Heart right ventricle (tissue), 16 donors: ENCODE measurements around the gene PPP1R2B. TPM values are rescaled to one million over a fixed set of nuclear protein-coding genes. Genes with fewer than 3 reads are reported as not detected.

Experiments used
- ATAC-seq, 8 donors: fragments of 200-7000 bp; cut with Tn5 transposase; one replicate each; pipeline ENCODE4 v1.9.1; 2020; ENCODE audit warnings: mild to moderate bottlenecking in 8 of 8, moderate library complexity in 8 of 8, moderate number of reproducible peaks in 1 of 8
- DNase-seq, 2 donors: peaks; one replicate each; pipeline ENCODE4 v3.0.0-alpha.2; 2020
- H3K27ac ChIP-seq, 10 donors: fragments of 200-600 bp; sonication (generic) in 2 of 10; one replicate each; pipeline versions ENCODE4 v1.5.0 to v1.8.0; 2020 to 2022; ENCODE audit warnings: mild to moderate bottlenecking in 3 of 10
- H3K27me3 ChIP-seq, 7 donors: fragments of 200-600 bp; one replicate each; pipeline ENCODE4 v1.8.0; 2021 to 2022; ENCODE audit warnings: mild to moderate bottlenecking in 2 of 7
- H3K36me3 ChIP-seq, 9 donors: fragments of 200-600 bp; sonication (generic) in 1 of 9; one replicate each; pipeline versions ENCODE4 v1.5.0 to v1.8.0; 2020 to 2022; ENCODE audit warnings: mild to moderate bottlenecking in 2 of 9
- H3K4me1 ChIP-seq, 9 donors: fragments of 200-600 bp; sonication (generic) in 1 of 9; one replicate each; pipeline versions ENCODE4 v1.5.0 to v1.8.0; 2020 to 2022; ENCODE audit warnings: mild to moderate bottlenecking in 4 of 9
- H3K4me3 ChIP-seq, 10 donors: fragments of 200-600 bp; sonication (generic) in 2 of 10; one replicate each; pipeline versions ENCODE4 v1.5.0 to v1.8.0; 2020 to 2022; ENCODE audit warnings: mild to moderate bottlenecking in 7 of 10, moderate library complexity in 2 of 10
- H3K9me3 ChIP-seq, 11 donors: fragments of 200-600 bp in 10 of 11; sonication (generic) in 2 of 11; one replicate each; pipeline versions ENCODE4 v1.5.0 to v1.8.0; 2013 to 2022; ENCODE audit warnings: mild to moderate bottlenecking in 2 of 11, control low read depth in 1 of 11, moderate library complexity in 1 of 11
- WGBS, 2 donors: extraction: QIAGEN DNeasy Blood & Tissue Kit; methylation state at CpG; one replicate each; pipeline ENCODE4 v1.1.7; 2013; ENCODE audit warnings: inconsistent platforms in 1 of 2; 5-methylcytosine and 5-hydroxymethylcytosine counted together
- intact Hi-C, 10 donors: fragments of 100-400 bp; cut with DNase I; formaldehyde crosslinking; loops; one replicate each; pipeline versions ENCODE4 v1.11.1 to v1.14.2; 2022
- polyA plus RNA-seq, 2 donors: library from polyadenylated mRNA; stranded (reverse); fragments of 200-250 nt; gene quantifications; one replicate each; pipeline ENCODE4 v1.2.3, GENCODE V29; 2013
- total RNA-seq, 10 donors: library from RNA; stranded (reverse); fragmentation: NEBNext Ultra II Directional in 3 of 10; extraction: Animal tissue kit (Norgen Biotek cat#: 25700) in 3 of 10; gene quantifications; one replicate each; pipeline versions ENCODE4 v1.2.1 to v1.2.4, GENCODE V29; 2021 to 2023
- TF ChIP-seq, protein P1 (sequence below), 9 donors: fragments of 200-600 bp; sonication (generic) in 2 of 9; IDR thresholded peaks; one replicate each; pipeline versions ENCODE4 v1.5.0 to v1.8.0; 2021 to 2022; ENCODE audit warnings: antibody characterized with exemption in 9 of 9, mild to moderate bottlenecking in 5 of 9, moderate library complexity in 1 of 9
- donor health status: Arrhythmogenic right ventricular cardiomyopathy.
- donor health status: ischemic (EF 13 %, LVEDD 7.1; RV severe dilation, severe dysfunction).
- donor health status: healthy with polysubstance abuse.
- donor health status: DM: no; HTN: yes; CAD: no.
- donor health status: DM: no; HTN: no; CAD: no.
- donor health status: ischemic (EF 25% LVEDD 6.9; RV normal size, moderate dysfunction).
- donor health status: ischemic (EF 25% LVEDD 5.7; RV mildly dilated, moderate dysfunction).
- donor health status: healthy.
- donor health status: DM: yes; HTN: yes; CAD: no.
- donor health status: Ischemic cardiomyopathy.
- donor health status: ischemic (EF 35%, LVEDD 5.7; RV mildly dilated, moderate dysfunction).
- donor health status: nonischemic (EF 11% LVEDD 7.7; RV severe dilation, severe dysfunction).
- donor health status: DM: yes; HTN: yes; CAD: no.
- donor health status: PGD.
- donor health status: ischemic (EF 29% LVEDD 5.4; RV normal size, mild dysfunction).
- donor health status: nonischemic (EF 23%, LVEDD 6.1; RV moderate dilation, normal function).

The PPP1R2B gene
- total and polyA plus RNA-seq, 12 donors: 0.03 to 0.16 (median 0.15) TPM; not detected in 7

- no peaks in the 10 kb centered on the region for H3K36me3 ChIP-seq
Observed at GRCh38 chr5:156893517-156893916, 43.4 kb downstream of the PPP1R2B start.

DNA sequence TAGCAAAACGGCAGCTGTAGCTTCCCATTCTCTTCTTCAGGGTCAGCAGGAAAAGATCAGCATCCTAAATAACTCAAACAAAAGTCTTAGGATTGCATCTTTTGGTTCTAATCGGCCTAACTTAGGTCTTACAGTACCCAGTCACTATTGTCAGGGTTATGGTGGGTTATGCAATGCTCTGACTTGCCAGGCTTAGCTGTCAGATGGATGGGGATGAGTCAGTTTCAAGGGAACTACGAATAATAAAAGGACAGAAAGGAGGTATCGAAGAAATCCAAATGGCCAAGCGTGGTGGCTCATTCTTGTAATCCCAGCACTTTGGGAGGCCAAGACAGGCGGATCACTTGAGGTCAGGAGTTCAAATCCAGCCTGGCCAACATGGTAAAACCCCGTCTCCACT lies 46.5 kb downstream of the PPP1R2B start:
- TF ChIP-seq, protein P1, sequence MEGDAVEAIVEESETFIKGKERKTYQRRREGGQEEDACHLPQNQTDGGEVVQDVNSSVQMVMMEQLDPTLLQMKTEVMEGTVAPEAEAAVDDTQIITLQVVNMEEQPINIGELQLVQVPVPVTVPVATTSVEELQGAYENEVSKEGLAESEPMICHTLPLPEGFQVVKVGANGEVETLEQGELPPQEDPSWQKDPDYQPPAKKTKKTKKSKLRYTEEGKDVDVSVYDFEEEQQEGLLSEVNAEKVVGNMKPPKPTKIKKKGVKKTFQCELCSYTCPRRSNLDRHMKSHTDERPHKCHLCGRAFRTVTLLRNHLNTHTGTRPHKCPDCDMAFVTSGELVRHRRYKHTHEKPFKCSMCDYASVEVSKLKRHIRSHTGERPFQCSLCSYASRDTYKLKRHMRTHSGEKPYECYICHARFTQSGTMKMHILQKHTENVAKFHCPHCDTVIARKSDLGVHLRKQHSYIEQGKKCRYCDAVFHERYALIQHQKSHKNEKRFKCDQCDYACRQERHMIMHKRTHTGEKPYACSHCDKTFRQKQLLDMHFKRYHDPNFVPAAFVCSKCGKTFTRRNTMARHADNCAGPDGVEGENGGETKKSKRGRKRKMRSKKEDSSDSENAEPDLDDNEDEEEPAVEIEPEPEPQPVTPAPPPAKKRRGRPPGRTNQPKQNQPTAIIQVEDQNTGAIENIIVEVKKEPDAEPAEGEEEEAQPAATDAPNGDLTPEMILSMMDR (IDR thresholded peaks at IDR 0.05): no peak
- ATAC-seq: no peak
- H3K36me3 ChIP-seq: no peaks in the 10 kb centered on the region
- H3K9me3 ChIP-seq: no peaks in the 10 kb centered on the region
- H3K4me3 ChIP-seq: no peak overlapping the region
- 75 to 86% methylated on average over 7 of the region's 7 CpGs for WGBS, 2 donors
- H3K4me1 ChIP-seq: no peaks in the 10 kb centered on the region
- no peak overlapping the region for H3K27ac ChIP-seq
- H3K27me3 ChIP-seq: no peaks in the 10 kb centered on the region
- no peak for DNase-seq
- intact Hi-C loops: no loop called here

More at GRCh38 chr5:156893517-156893916, 43.4 kb downstream of the PPP1R2B start:
- intact Hi-C loops: no loop called here
- H3K4me1 ChIP-seq: no peaks in the 10 kb centered on the region
- WGBS, 2 donors: 56 to 59% methylated on average over 1 of the region's 1 CpG
- no peaks in the 10 kb centered on the region for H3K27me3 ChIP-seq
- TF ChIP-seq, protein P1 (IDR thresholded peaks at IDR 0.05): no peak
- ATAC-seq (no peak), DNase-seq (no peak)
- H3K27ac ChIP-seq: no peak overlapping the region
- no peaks in the 10 kb centered on the region for H3K9me3 ChIP-seq
- no peak overlapping the region for H3K4me3 ChIP-seq

Other genes starting within 250 kb of the PPP1R2B start
- gene TIMD4, start 112.9 kb downstream of the PPP1R2B start, total RNA-seq: 1 to 10 TPM in 1 of 10 donors, under 1 TPM in 3, not detected in 6; 0.17 to 2.3 (median 0.26) TPM
- gene TIMD4, start 112.9 kb downstream of the PPP1R2B start, polyA plus RNA-seq: under 1 TPM in 1 of 2 donors, not detected in 1; 0.07 TPM
- gene HAVCR1, start 208.8 kb downstream of the PPP1R2B start, total RNA-seq: under 1 TPM in 3 of 10 donors, not detected in 7; 0.15 to 0.36 (median 0.19) TPM
- not detected for gene HAVCR1, start 208.8 kb downstream of the PPP1R2B start, polyA plus RNA-seq